Middle frontal gyrus (tissue), 1 donor: Measurements from ENCODE around the gene AMZ2.
A peak's percentile ranks its signal among the peaks of the same experiment; 100 is the strongest.
"Not testable (repeated sequence)": the region's sequence is repeated elsewhere in the genome, so short reads cannot be mapped to it uniquely, and the experiment has no call there.

ENCODE experiments used
- DNase-seq: peaks from one replicate; pipeline ENCODE4 v3.0.0-alpha.2; 2015; ENCODE audit warnings: low spot score; ENCODE audit errors: extremely low spot score

The AMZ2 gene

GRCh38 chr17:68247445-68248198, at the start of gene AMZ2:
Gene AMZ2, plus strand, starts transcription at chr17:68248043. Its CDS starts 2,145 bp downstream, at chr17:68250188.
- peak; percentile 95 for DNase-seq

GRCh38 chr17:68198931-68199836, 48.7 kb upstream of the AMZ2 start:
- DNase-seq: no peak

- no peak for DNase-seq
Observed at GRCh38 chr17:68199837-68200688, 47.8 kb upstream of the AMZ2 start.

GRCh38 chr17:68200689-68201417, 47.0 kb upstream of the AMZ2 start:
- DNase-seq: peak; percentile 22

- DNase-seq: not testable (repeated sequence)
Observed at GRCh38 chr17:68201418-68201771, 46.4 kb upstream of the AMZ2 start.

- not testable (repeated sequence) for DNase-seq
Observed at GRCh38 chr17:68202321-68202720, 45.5 kb upstream of the AMZ2 start.

- no peak for DNase-seq
Observed at GRCh38 chr17:68204736-68205135, 43.1 kb upstream of the AMZ2 start.

GRCh38 chr17:68205251-68205807, 42.5 kb upstream of the AMZ2 start:
- peak; percentile 91 for DNase-seq

- DNase-seq: no peak
Observed at GRCh38 chr17:68205808-68206720, 41.8 kb upstream of the AMZ2 start.

GRCh38 chr17:68207651-68208253, 40.1 kb upstream of the AMZ2 start:
- DNase-seq: no peak

- not testable (repeated sequence) for DNase-seq
Observed at GRCh38 chr17:68208651-68209050, 39.2 kb upstream of the AMZ2 start.

GRCh38 chr17:68209191-68209900, 38.5 kb upstream of the AMZ2 start:
- not testable (repeated sequence) for DNase-seq

GRCh38 chr17:68210570-68211315, 37.1 kb upstream of the AMZ2 start:
- DNase-seq: no peak

- not testable (repeated sequence) for DNase-seq
Observed at GRCh38 chr17:68213428-68214411, 34.1 kb upstream of the AMZ2 start.

- DNase-seq: not testable (repeated sequence)
Observed at GRCh38 chr17:68215453-68215852, 32.4 kb upstream of the AMZ2 start.

- not testable (repeated sequence) for DNase-seq
Observed at GRCh38 chr17:68219429-68219828, 28.4 kb upstream of the AMZ2 start.
